ENCODE data around the gene PLEKHH1. TPM values are rescaled to one million over a fixed set of nuclear protein-coding genes. Genes with fewer than 3 reads are reported as not detected.

The PLEKHH1 gene
- total and polyA plus RNA-seq, 11 donors, result 2.4 to 9.2 (median 5.2) TPM

DNA sequence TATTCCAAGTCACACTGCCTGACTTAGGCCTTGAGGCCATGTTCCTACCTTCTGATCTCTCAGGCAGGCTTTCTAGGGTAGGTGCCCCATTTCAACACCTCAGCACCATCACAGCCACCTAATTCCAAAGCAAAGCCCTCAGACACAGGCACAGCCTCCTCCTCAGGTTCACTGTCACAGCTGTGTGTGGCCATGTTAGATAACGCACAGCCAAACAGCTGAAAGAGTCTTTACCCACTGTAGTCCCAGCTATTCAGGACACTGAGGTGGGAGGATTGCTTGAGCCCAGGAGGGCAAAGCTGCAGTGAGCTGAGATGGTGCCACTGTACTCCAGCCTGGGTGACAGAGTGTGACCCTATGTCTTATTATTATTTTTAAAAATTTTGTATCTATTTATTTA lies 37.3 kb upstream of the PLEKHH1 start:
- no peaks in the 10 kb centered on the region for H3K27me3 ChIP-seq
- no peaks in the 10 kb centered on the region for H3K4me1 ChIP-seq
- H3K36me3 ChIP-seq, result no peaks in the 10 kb centered on the region
- TF ChIP-seq POLR2A (IDR thresholded peaks at IDR 0.05), result no peak
- TF ChIP-seq, protein P1, sequence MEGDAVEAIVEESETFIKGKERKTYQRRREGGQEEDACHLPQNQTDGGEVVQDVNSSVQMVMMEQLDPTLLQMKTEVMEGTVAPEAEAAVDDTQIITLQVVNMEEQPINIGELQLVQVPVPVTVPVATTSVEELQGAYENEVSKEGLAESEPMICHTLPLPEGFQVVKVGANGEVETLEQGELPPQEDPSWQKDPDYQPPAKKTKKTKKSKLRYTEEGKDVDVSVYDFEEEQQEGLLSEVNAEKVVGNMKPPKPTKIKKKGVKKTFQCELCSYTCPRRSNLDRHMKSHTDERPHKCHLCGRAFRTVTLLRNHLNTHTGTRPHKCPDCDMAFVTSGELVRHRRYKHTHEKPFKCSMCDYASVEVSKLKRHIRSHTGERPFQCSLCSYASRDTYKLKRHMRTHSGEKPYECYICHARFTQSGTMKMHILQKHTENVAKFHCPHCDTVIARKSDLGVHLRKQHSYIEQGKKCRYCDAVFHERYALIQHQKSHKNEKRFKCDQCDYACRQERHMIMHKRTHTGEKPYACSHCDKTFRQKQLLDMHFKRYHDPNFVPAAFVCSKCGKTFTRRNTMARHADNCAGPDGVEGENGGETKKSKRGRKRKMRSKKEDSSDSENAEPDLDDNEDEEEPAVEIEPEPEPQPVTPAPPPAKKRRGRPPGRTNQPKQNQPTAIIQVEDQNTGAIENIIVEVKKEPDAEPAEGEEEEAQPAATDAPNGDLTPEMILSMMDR (IDR thresholded peaks at IDR 0.05), result no peak
- intact Hi-C loops (cut with DNase I), result no loop called here
- H3K27ac ChIP-seq, result no peak overlapping the region
- ATAC-seq (no peak), DNase-seq (no peak)
- 91 to 100% (median 97%) methylated on average over 1 of the region's 1 CpG for WGBS, 4 donors
- peaks cover 0 to 16% (median 8%) of the 10 kb centered on the region in 12 donors for H3K9me3 ChIP-seq
- H3K4me3 ChIP-seq, result no peak overlapping the region

DNA sequence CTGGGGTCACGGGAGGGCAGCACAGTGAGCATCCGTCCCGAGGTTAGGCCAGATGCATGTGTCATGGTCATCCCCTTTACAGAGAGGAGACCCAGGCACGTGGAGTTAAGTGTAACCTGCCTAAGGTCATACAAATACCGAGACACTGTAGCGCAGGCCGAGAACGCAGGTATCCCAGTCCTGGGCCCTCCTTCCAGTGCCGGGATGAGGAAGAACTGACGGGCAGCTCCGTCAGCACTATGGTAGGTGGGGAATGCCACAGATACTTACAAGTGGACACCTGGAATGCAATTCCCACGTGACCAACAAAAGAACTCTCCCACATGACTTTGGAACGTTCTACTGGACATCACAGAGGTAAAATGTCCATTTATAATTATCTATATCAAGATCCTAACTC lies 35.9 kb upstream of the PLEKHH1 start:
- Histone ChIP-seq H3K4me3 (no peak overlapping the region), H3K27me3 (no peaks in the 10 kb centered on the region), H3K36me3 (no peaks in the 10 kb centered on the region), H3K4me1 (no peaks in the 10 kb centered on the region), H3K9me3 (peaks cover 0 to 16% (median 8%) of the 10 kb centered on the region in 12 donors), H3K27ac (no peak overlapping the region)
- ATAC-seq, result no peak
- no peak for DNase-seq
- WGBS, 4 donors, result 81 to 87% (median 85%) methylated on average over 13 of the region's 13 CpGs
- intact Hi-C loops (cut with DNase I), result no loop called here
- no peak for TF ChIP-seq POLR2A (IDR thresholded peaks at IDR 0.05)
- TF ChIP-seq, protein P1 (IDR thresholded peaks at IDR 0.05), result no peak

DNA sequence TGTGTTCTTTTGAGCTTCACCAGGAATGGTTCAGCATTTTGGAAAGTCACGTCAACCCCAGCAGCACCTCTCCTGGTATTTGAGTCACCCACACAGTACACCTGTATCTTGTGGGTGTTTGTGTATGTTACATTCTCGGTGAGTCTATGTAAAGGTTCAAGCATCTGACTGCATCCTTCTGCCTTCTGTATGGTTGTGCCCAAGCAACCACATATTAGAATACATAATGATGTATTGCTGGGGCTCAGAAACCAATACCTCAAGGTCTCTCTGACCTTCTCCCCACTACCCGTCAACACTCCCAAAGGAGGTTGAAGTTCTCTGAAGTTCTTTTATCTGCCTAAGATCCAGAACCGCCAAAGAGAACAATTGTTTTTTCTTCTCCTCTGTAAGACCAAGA lies 35.4 kb upstream of the PLEKHH1 start:
- ATAC-seq, result no peak
- TF ChIP-seq POLR2A (IDR thresholded peaks at IDR 0.05), result no peak
- TF ChIP-seq, protein P1 (IDR thresholded peaks at IDR 0.05), result no peak
- DNase-seq, result no peak
- WGBS, 4 donors, result 87 to 98% (median 90%) methylated on average over 4 of the region's 4 CpGs
- Histone ChIP-seq H3K27me3 (no peaks in the 10 kb centered on the region), H3K36me3 (no peaks in the 10 kb centered on the region), H3K27ac (no peak overlapping the region), H3K9me3 (peaks cover 0 to 16% (median 8%) of the 10 kb centered on the region in 12 donors), H3K4me1 (no peaks in the 10 kb centered on the region), H3K4me3 (no peak overlapping the region)
- intact Hi-C loops (cut with DNase I), result no loop called here

DNA sequence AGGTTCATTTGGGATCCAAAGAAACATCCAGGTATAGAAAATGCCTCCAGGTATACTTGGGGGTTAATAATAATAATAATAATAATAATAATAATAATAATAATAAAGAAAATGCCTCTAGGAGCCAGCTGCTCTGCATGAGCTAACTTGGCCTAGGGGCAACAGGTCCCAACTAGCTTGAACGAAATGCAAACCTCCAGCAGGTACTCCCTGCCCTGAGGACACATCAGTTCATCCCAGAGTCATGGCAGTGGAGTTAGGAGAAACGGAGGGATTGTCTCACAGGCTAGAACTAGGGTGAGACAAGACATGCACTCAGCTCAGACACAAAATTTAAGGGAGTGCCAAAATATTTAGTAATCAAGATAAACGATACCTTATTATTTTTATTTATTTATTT lies 32.1 kb upstream of the PLEKHH1 start:
- TF ChIP-seq POLR2A (IDR thresholded peaks at IDR 0.05), result no peak
- TF ChIP-seq, protein P1 (IDR thresholded peaks at IDR 0.05), result no peak
- no peaks in the 10 kb centered on the region for H3K4me1 ChIP-seq
- no peaks in the 10 kb centered on the region for H3K27me3 ChIP-seq
- DNase-seq, result no peak
- no peak overlapping the region for H3K27ac ChIP-seq
- intact Hi-C loops (cut with DNase I), result no loop called here
- H3K4me3 ChIP-seq, result no peak overlapping the region
- ATAC-seq, result no peak
- no peaks in the 10 kb centered on the region for H3K36me3 ChIP-seq
- 82 to 91% (median 87%) methylated on average over 3 of the region's 3 CpGs for WGBS, 4 donors
- no peaks in the 10 kb centered on the region for H3K9me3 ChIP-seq
